HEK293T (cell line): ENCODE results near the gene ZNG1F.
"Not testable (repeated sequence)": the region's sequence is repeated elsewhere in the genome, so short reads cannot be mapped to it uniquely, and the experiment has no call there.

ENCODE experiments used
- BHLHE40 ChIP-seq: fragments of 450-650 bp; IDR thresholded peaks from 2 replicates; pipeline ENCODE4 v1.6.1; 2016; ENCODE audit warnings: mild to moderate bottlenecking, moderate library complexity, borderline replicate concordance
- CTBP1 ChIP-seq: fragments of 450-650 bp; IDR thresholded peaks from 2 replicates; pipeline ENCODE4 v1.6.1; 2016; ENCODE audit warnings: borderline replicate concordance
- ELF4 ChIP-seq: fragments of 450-650 bp; IDR thresholded peaks from 2 replicates; pipeline ENCODE4 v1.6.1; 2017; ENCODE audit warnings: antibody characterized with exemption
- FOXA1 ChIP-seq: fragments of 450-650 bp; IDR thresholded peaks from 2 replicates; pipeline ENCODE4 v1.6.1; 2016; ENCODE audit warnings: mild to moderate bottlenecking
- FOXK2 ChIP-seq: fragments of 450-650 bp; IDR thresholded peaks from 2 replicates; pipeline ENCODE4 v1.6.1; 2016; ENCODE audit warnings: mild to moderate bottlenecking
- FOXM1 ChIP-seq: fragments of 450-650 bp; IDR thresholded peaks from 2 replicates; pipeline ENCODE4 v1.6.1; 2017; ENCODE audit warnings: mild to moderate bottlenecking, borderline replicate concordance
- HDGF ChIP-seq: fragments of 450-650 bp; IDR thresholded peaks from 2 replicates; pipeline ENCODE4 v1.6.1; 2017; ENCODE audit warnings: antibody characterized with exemption, borderline replicate concordance
- PKNOX1 ChIP-seq: fragments of 450-650 bp; IDR thresholded peaks from 2 replicates; pipeline ENCODE4 v1.6.1; 2016
- SP1 ChIP-seq: fragments of 450-650 bp; IDR thresholded peaks from 2 replicates; pipeline ENCODE4 v1.6.1; 2017
- SUZ12 ChIP-seq: fragments of 450-650 bp; IDR thresholded peaks from 2 replicates; pipeline ENCODE4 v1.6.1; 2016; ENCODE audit warnings: mild to moderate bottlenecking
- TARDBP ChIP-seq: fragments of 450-650 bp; IDR thresholded peaks from 2 replicates; pipeline ENCODE4 v1.6.1; 2016
- ZNF384 ChIP-seq: fragments of 450-650 bp; IDR thresholded peaks from 2 replicates; pipeline ENCODE4 v1.6.1; 2016

- TF ChIP-seq ELF4, FOXM1, BHLHE40, SP1, FOXK2, TARDBP, FOXA1, SUZ12, PKNOX1, ZNF384, CTBP1, HDGF: not testable (repeated sequence)
Observed at GRCh38 chr9:41120696-41121095, 68.4 kb downstream of the ZNG1F start.
